GM19452 (cell line): ENCODE results near the gene ZSCAN25.
"Not testable (repeated sequence)": the region's sequence is repeated elsewhere in the genome, so short reads cannot be mapped to it uniquely, and the experiment has no call there.

ENCODE experiments used
- ATAC-seq: cut with Tn5 transposase; IDR thresholded peaks from one replicate; pipeline ENCODE4 v1.9.1; 2021; ENCODE audit not compliant: unreplicated experiment

ZSCAN25 gene

GRCh38 chr7:99644431-99644830 is 27.7 kb downstream of the ZSCAN25 start:
- no peak for ATAC-seq

- ATAC-seq = no peak
Observed at GRCh38 chr7:99645590-99645989, 28.8 kb downstream of the ZSCAN25 start.

GRCh38 chr7:99648843-99649242 is 32.1 kb downstream of the ZSCAN25 start:
- no peak for ATAC-seq

- ATAC-seq = no peak
Observed at GRCh38 chr7:99651290-99651689, 34.5 kb downstream of the ZSCAN25 start.

- no peak for ATAC-seq
Observed at GRCh38 chr7:99652671-99653070, 35.9 kb downstream of the ZSCAN25 start.

GRCh38 chr7:99653269-99653668 is 36.5 kb downstream of the ZSCAN25 start:
- ATAC-seq = not testable (repeated sequence)

GRCh38 chr7:99653754-99654153 is 37.0 kb downstream of the ZSCAN25 start:
- ATAC-seq = no peak

GRCh38 chr7:99654626-99655025 is 37.9 kb downstream of the ZSCAN25 start:
- not testable (repeated sequence) for ATAC-seq

GRCh38 chr7:99657879-99658278 is 41.1 kb downstream of the ZSCAN25 start:
- not testable (repeated sequence) for ATAC-seq

GRCh38 chr7:99665312-99666012 is 48.7 kb downstream of the ZSCAN25 start:
- no peak for ATAC-seq

GRCh38 chr7:99666013-99666395 is 49.3 kb downstream of the ZSCAN25 start:
- ATAC-seq = no peak

GRCh38 chr7:99667179-99667578 is 50.4 kb downstream of the ZSCAN25 start:
- ATAC-seq = no peak

- ATAC-seq = no peak
Observed at GRCh38 chr7:99668541-99668940, 51.8 kb downstream of the ZSCAN25 start.

- ATAC-seq = no peak
Observed at GRCh38 chr7:99669782-99670181, 53.0 kb downstream of the ZSCAN25 start.

- ATAC-seq = no peak
Observed at GRCh38 chr7:99672573-99672972, 55.8 kb downstream of the ZSCAN25 start.

GRCh38 chr7:99674995-99675742 is 58.4 kb downstream of the ZSCAN25 start:
- ATAC-seq = no peak

- ATAC-seq = no peak
Observed at GRCh38 chr7:99677013-99677647, 60.4 kb downstream of the ZSCAN25 start.

GRCh38 chr7:99677648-99678045 is 60.9 kb downstream of the ZSCAN25 start:
- no peak for ATAC-seq

GRCh38 chr7:99679032-99679399 is 62.3 kb downstream of the ZSCAN25 start:
- no peak for ATAC-seq

- no peak for ATAC-seq
Observed at GRCh38 chr7:99679400-99680191, 62.9 kb downstream of the ZSCAN25 start, which contains the start of gene CYP3A5. Gene CYP3A5 (minus strand): TSS chr7:99679996. CDS start chr7:99679896, 100 bp downstream.
